ENCODE measurements around the gene DCUN1D2.
A peak's percentile ranks its signal among the peaks of the same experiment; 100 is the strongest.

The DCUN1D2 gene

GRCh38 chr13:113420833-113421600 lies 69.5 kb downstream of the DCUN1D2 start:
- DNase-seq: no peak

- no peak for DNase-seq
These were observed 70.3 kb downstream of the DCUN1D2 start for GRCh38 chr13:113420232-113420631.

- no peak for DNase-seq
These were observed 70.8 kb downstream of the DCUN1D2 start for GRCh38 chr13:113419531-113420193.

GRCh38 chr13:113418722-113419049 lies 71.8 kb downstream of the DCUN1D2 start:
- no peak for DNase-seq

GRCh38 chr13:113417836-113418721 lies 72.4 kb downstream of the DCUN1D2 start:
- DNase-seq: no peak

- DNase-seq: no peak
These were observed 73.3 kb downstream of the DCUN1D2 start for GRCh38 chr13:113417008-113417751.

- no peak for DNase-seq
These were observed 74.7 kb downstream of the DCUN1D2 start for GRCh38 chr13:113415825-113416224.

GRCh38 chr13:113415032-113415431 lies 75.5 kb downstream of the DCUN1D2 start:
- no peak for DNase-seq

- DNase-seq: no peak
These were observed 76.2 kb downstream of the DCUN1D2 start for GRCh38 chr13:113414335-113414734.

- DNase-seq: no peak
These were observed 76.6 kb downstream of the DCUN1D2 start for GRCh38 chr13:113413898-113414282.

- DNase-seq: no peak
These were observed 77.2 kb downstream of the DCUN1D2 start for GRCh38 chr13:113413178-113413897.

- DNase-seq: no peak
These were observed 78.1 kb downstream of the DCUN1D2 start for GRCh38 chr13:113412440-113412839.

GRCh38 chr13:113411216-113412023 lies 79.1 kb downstream of the DCUN1D2 start:
- peak; percentile 2 for DNase-seq

- DNase-seq: no peak
These were observed 79.9 kb downstream of the DCUN1D2 start for GRCh38 chr13:113410472-113411201.

- DNase-seq: no peak
These were observed 81.9 kb downstream of the DCUN1D2 start for GRCh38 chr13:113408562-113408961.

GRCh38 chr13:113407531-113408393 lies 82.7 kb downstream of the DCUN1D2 start:
- no peak for DNase-seq

GRCh38 chr13:113407103-113407530 lies 83.4 kb downstream of the DCUN1D2 start:
- no peak for DNase-seq

- no peak for DNase-seq
These were observed 84.0 kb downstream of the DCUN1D2 start for GRCh38 chr13:113406321-113407102.
